Skeletal muscle satellite cell (primary cell): ENCODE measurements around the gene AFG3L2.
A peak's percentile ranks its signal among the peaks of the same experiment; 100 is the strongest.

Experiments
- H3K27me3 ChIP-seq: 2 replicates; pipeline ENCODE4 v1.7.0; 2013; ENCODE audit warnings: low read length; ENCODE audit not compliant: control insufficient read depth, insufficient read depth
- H3K36me3 ChIP-seq: 2 replicates; pipeline ENCODE4 v1.7.0; 2013; ENCODE audit warnings: mild to moderate bottlenecking, control low read depth, low read length; ENCODE audit not compliant: insufficient read depth
- H3K4me1 ChIP-seq: 2 replicates; pipeline ENCODE4 v1.7.0; 2013; ENCODE audit warnings: low read length; ENCODE audit not compliant: control insufficient read depth, insufficient read depth
- H3K4me2 ChIP-seq: 2 replicates; pipeline ENCODE4 v1.7.0; 2013; ENCODE audit warnings: mild to moderate bottlenecking, low read length
- H3K4me3 ChIP-seq: 2 replicates; pipeline ENCODE4 v1.7.0; 2013; ENCODE audit warnings: low read length
- H3K9ac ChIP-seq: 2 replicates; pipeline ENCODE4 v1.7.0; 2013; ENCODE audit warnings: mild to moderate bottlenecking, low read depth, low read length, moderate library complexity
- H3K9me3 ChIP-seq: replicated peaks from 2 replicates; pipeline ENCODE4 v1.7.0; 2013; ENCODE audit warnings: mild to moderate bottlenecking, control low read depth, low read length

AFG3L2 gene

DNA sequence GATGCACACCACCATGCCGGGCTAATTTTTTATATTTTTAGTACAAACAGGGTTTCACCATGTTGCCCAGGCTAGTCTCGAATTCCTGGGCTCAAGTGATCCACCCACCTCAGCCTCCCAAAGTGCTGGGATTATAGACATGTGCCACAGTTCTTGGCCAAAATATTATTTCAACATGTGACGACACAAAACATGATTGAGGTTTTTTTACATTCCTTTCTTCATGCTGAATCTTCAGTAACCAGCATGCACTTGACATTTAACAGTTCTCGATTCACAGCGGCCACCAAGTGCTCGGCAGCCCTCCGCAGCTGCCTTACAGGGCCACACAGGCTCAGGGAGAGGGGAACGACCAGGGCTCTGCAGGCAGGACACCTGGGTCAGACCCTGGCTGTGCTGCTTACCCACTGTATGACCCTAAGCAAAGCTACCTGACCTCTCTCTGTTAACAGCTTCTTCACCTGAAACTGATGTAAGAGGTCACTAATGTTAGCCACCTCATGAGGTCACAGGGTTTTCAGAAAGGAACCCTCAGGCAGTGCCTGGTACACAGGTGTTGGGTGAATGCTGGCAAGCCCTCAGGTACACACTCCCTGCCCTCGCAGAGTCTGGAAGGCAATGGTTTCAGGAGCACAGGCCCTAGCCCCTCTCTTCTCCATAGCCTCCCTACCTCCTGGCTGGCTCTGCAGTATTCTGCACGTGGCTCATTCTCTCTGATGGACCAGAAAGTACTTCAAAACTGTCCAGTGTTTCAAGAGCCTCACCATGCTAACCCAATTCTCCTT is 43.3 kb downstream of the AFG3L2 start:
- Histone ChIP-seq H3K9me3 (no peaks in the 10 kb centered on the region), H3K4me3 (no peak overlapping the region), H3K27me3 (no peaks in the 10 kb centered on the region), H3K9ac (no peak overlapping the region), H3K36me3 (peaks cover 48% of the 10 kb centered on the region), H3K4me2 (no peak overlapping the region), H3K4me1 (peaks cover 10% of the 10 kb centered on the region)

DNA sequence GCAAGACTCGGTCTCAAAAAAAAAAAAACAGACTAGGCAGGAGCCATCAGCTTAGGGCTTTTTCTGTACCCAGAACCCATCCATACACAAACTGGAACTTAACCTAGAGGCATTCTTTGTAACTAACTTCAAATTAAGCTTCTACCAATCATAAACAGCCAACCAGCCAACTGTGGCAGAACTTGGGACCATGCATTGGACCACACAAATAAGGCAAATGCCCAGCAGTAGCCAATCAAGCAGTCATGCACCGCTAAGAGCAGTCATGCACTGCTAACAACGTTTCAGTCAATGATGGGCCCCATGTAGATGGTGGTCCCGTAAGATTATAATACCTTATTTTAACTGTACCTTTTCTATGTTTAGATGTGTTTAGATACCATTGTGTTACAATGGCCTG is 46.3 kb downstream of the AFG3L2 start:
- Histone ChIP-seq H3K4me3 (no peak overlapping the region), H3K9me3 (no peaks in the 10 kb centered on the region), H3K36me3 (peaks cover 47% of the 10 kb centered on the region), H3K9ac (no peak overlapping the region), H3K27me3 (no peaks in the 10 kb centered on the region), H3K4me2 (no peak overlapping the region), H3K4me1 (peaks cover 10% of the 10 kb centered on the region)

DNA sequence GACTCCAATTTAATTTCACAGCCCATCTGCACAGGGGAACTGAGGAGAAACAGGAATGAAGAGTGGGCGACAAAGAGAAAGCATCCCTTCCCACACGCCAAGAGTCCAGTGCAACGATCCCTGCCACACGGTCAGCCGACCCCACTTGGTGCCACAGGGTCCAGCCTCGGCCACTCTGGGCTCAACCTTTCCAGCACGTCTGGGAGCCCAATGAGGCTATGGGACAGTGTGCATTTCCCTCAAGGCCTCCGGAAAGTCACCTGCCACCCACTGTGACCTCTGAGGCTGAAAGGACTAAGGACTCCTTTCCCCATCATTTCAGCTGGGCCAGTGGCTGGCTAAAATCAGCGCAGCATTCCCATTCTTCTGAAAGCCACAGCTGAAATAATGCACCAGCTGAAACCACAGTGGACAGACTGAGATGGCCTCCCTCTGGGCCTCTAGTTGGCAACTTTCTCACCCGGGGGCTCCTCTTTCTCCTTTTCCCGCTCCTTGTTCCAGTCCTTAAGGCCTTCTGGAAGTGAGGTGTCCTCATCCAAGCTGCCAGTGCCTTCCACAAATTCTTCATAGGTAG is 47.8 kb downstream of the AFG3L2 start:
- Histone ChIP-seq H3K9ac (no peak overlapping the region), H3K36me3 (peaks cover 49% of the 10 kb centered on the region), H3K4me3 (no peak overlapping the region), H3K9me3 (no peaks in the 10 kb centered on the region), H3K4me1 (peaks cover 10% of the 10 kb centered on the region), H3K4me2 (no peak overlapping the region), H3K27me3 (no peaks in the 10 kb centered on the region)

DNA sequence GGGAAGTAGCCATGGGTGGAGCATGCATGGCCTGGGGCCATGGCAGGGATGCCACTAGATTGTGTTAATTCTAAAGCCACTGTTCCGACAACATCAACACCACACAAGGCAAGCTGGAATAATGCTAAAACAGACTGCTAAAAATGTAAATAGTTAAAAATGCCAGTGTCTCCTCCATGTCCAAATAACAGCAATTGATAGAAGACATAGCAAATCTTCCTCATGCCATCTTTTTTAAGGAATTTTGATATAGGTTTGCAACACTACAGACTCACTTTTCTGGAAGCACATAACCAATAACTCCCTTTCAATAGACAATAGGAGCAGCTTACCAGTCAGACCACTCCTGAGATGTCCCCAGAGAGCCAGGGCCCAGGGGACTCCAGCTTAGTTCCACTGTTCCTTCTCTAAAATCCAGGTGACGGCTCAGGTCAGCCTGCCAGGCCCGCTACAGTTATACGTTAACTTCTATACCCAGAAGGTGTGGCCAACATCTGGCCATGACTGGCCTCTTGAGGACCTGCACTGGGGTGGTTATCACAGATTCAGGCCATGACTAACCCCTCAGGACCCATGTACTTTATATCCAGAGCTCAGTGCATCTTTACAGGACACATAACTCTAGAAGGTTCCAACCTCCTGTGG is 48.7 kb downstream of the AFG3L2 start:
- Histone ChIP-seq H3K4me1 (peaks cover 10% of the 10 kb centered on the region), H3K4me2 (no peak overlapping the region), H3K4me3 (no peak overlapping the region), H3K27me3 (no peaks in the 10 kb centered on the region), H3K36me3 (peaks cover 43% of the 10 kb centered on the region), H3K9me3 (no peaks in the 10 kb centered on the region), H3K9ac (no peak overlapping the region)

DNA sequence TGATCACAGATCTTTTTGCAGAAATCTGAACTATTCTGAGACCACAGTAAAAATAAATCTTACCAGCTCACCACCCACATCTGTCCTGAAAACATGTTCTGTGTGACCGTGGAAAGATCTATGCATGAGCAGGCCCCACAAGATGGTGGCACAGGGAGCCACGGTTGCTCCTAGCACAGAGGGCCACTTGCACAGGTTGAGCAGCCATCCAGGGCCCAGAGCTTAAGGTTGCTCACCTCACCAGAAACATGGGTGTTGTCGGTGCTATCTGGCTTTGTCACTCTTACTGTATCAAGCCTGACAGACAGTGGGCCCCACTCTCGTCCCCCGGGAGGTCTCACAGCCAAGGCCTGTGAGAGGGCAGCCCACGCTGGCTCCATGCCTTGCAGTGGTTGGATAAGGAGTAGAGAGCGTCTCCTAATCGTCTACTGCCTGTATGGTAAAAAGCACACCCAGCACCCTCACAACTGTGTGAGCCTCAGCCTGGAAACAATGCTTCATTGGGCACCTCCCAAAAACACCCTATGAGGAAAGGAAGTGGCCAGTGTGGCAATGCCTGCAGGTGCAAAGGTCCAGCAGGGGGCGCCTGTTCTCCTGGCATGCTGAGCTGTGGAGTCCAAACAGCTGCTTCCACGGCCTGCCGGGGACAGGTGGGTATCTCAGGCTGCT is 49.4 kb downstream of the AFG3L2 start:
- no peak overlapping the region for H3K4me2 ChIP-seq
- H3K9ac ChIP-seq = no peak overlapping the region
- H3K27me3 ChIP-seq = no peaks in the 10 kb centered on the region
- H3K9me3 ChIP-seq = no peaks in the 10 kb centered on the region
- peaks cover 10% of the 10 kb centered on the region for H3K4me1 ChIP-seq
- H3K36me3 ChIP-seq = peaks cover 50% of the 10 kb centered on the region
- H3K4me3 ChIP-seq = no peak overlapping the region

DNA sequence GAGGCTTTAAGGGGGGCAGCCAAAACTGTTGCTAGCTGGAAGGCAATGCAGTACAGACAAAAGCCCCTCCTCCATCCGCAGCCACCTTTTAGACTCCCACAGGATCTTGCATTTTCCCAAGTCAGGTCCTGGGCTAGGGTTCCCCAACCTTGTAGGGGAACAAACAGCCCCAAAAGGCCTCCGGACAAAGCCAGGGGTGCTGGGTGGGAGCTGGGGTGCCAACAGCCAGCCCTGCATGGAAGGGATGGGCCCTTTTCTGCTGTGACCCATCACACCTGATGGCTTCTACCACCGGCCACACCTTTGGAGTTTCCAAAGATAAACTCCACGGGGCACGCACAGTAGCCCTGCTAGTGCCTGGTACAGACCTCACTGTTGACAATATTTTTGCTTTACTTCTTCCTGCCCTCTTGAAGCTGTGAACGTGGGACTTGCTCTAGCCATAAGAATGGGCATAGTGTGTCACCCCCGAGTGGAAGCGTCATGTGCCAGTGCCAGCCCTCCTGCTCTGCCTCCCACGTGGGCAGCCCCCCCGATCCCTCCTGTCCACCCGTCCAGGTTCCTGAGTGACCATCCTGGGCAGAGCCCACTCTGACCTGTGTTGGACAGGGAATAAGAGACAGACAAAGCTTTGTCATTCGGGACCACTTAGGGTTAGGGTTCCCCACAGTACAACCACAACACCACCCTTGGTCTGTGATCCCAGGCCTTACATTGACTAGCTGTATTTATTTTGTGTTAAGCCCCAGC is 50.1 kb downstream of the AFG3L2 start:
- H3K4me1 ChIP-seq = peaks cover 10% of the 10 kb centered on the region
- H3K9me3 ChIP-seq = no peaks in the 10 kb centered on the region
- peak overlapping the region; percentile 16 for H3K9ac ChIP-seq
- no peaks in the 10 kb centered on the region for H3K27me3 ChIP-seq
- peaks cover 55% of the 10 kb centered on the region for H3K36me3 ChIP-seq
- H3K4me3 ChIP-seq = no peak overlapping the region
- H3K4me2 ChIP-seq = no peak overlapping the region

DNA sequence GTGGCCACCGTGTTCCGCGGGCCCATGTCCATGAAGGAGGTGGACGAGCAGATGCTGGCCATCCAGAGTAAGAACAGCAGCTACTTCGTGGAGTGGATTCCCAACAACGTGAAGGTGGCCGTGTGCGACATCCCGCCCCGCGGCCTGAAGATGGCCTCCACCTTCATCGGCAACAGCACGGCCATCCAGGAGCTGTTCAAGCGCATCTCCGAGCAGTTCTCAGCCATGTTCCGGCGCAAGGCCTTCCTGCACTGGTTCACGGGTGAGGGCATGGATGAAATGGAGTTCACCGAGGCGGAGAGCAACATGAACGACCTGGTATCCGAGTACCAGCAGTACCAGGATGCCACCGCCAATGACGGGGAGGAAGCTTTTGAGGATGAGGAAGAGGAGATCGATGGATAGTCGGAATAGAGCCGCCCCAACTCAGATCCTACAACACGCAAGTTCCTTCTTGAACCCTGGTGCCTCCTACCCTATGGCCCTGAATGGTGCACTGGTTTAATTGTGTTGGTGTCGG is 51.2 kb downstream of the AFG3L2 start:
- H3K4me1 ChIP-seq = peaks cover 17% of the 10 kb centered on the region
- H3K9ac ChIP-seq = no peak overlapping the region
- H3K9me3 ChIP-seq = no peaks in the 10 kb centered on the region
- H3K4me3 ChIP-seq = no peak overlapping the region
- peaks cover 66% of the 10 kb centered on the region for H3K36me3 ChIP-seq
- H3K27me3 ChIP-seq = no peaks in the 10 kb centered on the region
- no peak overlapping the region for H3K4me2 ChIP-seq

DNA sequence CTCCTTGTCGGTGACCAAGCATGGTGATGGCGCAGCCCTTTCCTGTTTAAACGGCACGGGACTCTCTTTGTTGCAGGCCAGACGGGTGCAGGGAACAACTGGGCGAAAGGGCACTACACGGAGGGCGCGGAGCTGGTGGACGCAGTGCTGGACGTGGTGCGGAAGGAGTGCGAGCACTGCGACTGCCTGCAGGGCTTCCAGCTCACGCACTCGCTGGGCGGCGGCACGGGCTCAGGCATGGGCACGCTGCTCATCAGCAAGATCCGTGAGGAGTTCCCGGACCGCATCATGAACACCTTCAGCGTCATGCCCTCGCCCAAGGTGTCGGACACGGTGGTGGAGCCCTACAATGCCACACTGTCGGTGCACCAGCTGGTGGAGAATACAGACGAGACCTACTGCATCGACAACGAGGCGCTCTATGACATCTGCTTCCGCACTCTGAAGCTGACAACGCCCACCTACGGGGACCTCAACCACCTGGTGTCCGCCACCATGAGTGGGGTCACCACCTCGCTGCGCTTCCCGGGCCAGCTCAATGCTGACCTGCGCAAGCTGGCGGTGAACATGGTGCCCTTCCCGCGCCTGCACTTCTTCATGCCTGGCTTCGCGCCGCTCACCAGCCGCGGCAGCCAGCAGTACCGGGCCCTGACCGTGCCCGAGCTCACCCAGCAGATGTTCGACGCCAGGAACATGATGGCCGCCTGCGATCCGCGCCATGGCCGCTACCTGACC is 51.9 kb downstream of the AFG3L2 start:
- H3K9ac ChIP-seq = no peak overlapping the region
- H3K4me2 ChIP-seq = no peak overlapping the region
- H3K36me3 ChIP-seq = peaks cover 72% of the 10 kb centered on the region
- H3K9me3 ChIP-seq = no peaks in the 10 kb centered on the region
- H3K4me3 ChIP-seq = no peak overlapping the region
- H3K27me3 ChIP-seq = no peaks in the 10 kb centered on the region
- peaks cover 17% of the 10 kb centered on the region for H3K4me1 ChIP-seq

DNA sequence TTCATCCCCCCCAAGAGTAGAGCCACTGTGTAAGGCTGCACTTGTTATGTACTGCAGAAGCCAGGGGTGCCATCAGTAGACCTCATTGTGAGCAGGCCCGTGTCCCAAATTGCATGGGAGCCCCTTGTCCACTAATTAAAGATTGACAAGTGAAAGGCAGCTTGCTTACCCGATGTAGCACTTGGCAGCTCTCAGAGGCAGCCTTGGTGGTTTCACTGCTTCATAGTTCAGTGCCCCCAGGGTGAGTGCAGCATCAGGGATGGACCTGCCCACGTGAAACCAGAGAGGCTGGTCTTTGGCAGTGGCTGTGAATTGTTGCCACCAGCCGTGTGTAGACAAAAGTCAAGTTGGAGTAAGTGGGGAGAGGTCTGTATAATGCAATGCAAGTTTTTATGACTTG is 55.7 kb downstream of the AFG3L2 start:
- no peaks in the 10 kb centered on the region for H3K9me3 ChIP-seq
- H3K27me3 ChIP-seq = no peaks in the 10 kb centered on the region
- peaks cover 81% of the 10 kb centered on the region for H3K36me3 ChIP-seq
- peaks cover 26% of the 10 kb centered on the region for H3K4me1 ChIP-seq
- no peak overlapping the region for H3K9ac ChIP-seq
- H3K4me3 ChIP-seq = no peak overlapping the region
- H3K4me2 ChIP-seq = no peak overlapping the region

DNA sequence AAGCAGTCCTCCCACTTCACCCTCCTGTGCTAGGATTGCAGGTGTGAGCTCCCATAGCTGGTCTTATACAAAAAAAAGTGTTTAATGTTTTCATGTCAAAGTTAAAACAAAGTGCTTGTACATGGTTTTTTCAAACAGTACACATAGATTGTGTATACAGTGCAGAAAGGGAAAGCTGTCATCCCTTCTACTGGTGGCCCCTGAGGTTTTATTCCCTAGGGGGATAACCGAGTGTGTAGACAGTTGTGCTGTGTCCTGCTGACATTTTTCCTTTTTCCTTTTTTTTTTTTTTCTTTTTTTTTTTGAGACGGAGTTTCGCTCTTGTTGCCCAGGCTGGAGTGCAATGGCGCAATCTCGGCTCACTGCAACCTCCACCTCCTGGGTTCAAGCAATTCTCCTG is 58.2 kb downstream of the AFG3L2 start:
- H3K9ac ChIP-seq = no peak overlapping the region
- peaks cover 50% of the 10 kb centered on the region for H3K4me1 ChIP-seq
- H3K4me2 ChIP-seq = no peak overlapping the region
- H3K27me3 ChIP-seq = no peaks in the 10 kb centered on the region
- no peaks in the 10 kb centered on the region for H3K9me3 ChIP-seq
- peaks cover 87% of the 10 kb centered on the region for H3K36me3 ChIP-seq
- H3K4me3 ChIP-seq = no peak overlapping the region
